Endothelial cell of umbilical vein (primary cell): ENCODE measurements around the gene WNT4. TPM values are rescaled to one million over a fixed set of nuclear protein-coding genes. Genes with fewer than 3 reads are reported as not detected.

Source experiments
- BruUV-seq: library from RNA; stranded (reverse); fragments of 400-500 nt; replicated peaks from 2 replicates; lab custom pipeline; 2021; lab: Mats Ljungman, UMichigan
- CTCF ChIA-PET: fragments of 300-600, 350-600 bp; sonication (Branson Sonifier 250); formaldehyde crosslinking; loops from one replicate; lab custom pipeline; 2021; ENCODE audit warnings: antibody characterized with exemption, inconsistent platforms; lab: Charles Lee
- POLR2A ChIA-PET: fragments of 300-600, 350-600 bp; sonication (Branson Sonifier 250); formaldehyde crosslinking; loops from one replicate; lab custom pipeline; 2021; ENCODE audit warnings: antibody characterized with exemption, inconsistent platforms; lab: Charles Lee
- DNase-seq: peaks from one replicate; pipeline ENCODE4 v3.0.0-alpha.2; 2011; ENCODE audit warnings: low read depth, low spot score
- FAIRE-seq: peaks from 2 replicates; lab custom pipeline; 2011; peaks lifted over from hg19 to GRCh38; lab: Jason Lieb, UNC
- H2AFZ ChIP-seq: 2 replicates; pipeline ENCODE4 v1.6.0; 2012; ENCODE audit warnings: low read depth, low read length, control low read depth, inconsistent platforms
- H3K27ac ChIP-seq: 2 replicates; pipeline ENCODE4 v1.5.1; 2011; ENCODE audit warnings: low read depth, mild to moderate bottlenecking, control low read depth, low read length, moderate library complexity; ENCODE audit not compliant: insufficient read depth
- H3K27me3 ChIP-seq, 2 experiments: 2 replicates each; pipeline versions ENCODE4 v1.6.0 to v1.6.1; 2011; ENCODE audit warnings: low read length in 2 of 2, mixed read lengths in 1 of 2; ENCODE audit not compliant: control insufficient read depth in 2 of 2, insufficient read depth in 2 of 2
- H3K36me3 ChIP-seq, 2 experiments: 2 replicates in 1 of 2; 3 replicates in 1 of 2; pipeline ENCODE4 v1.5.1; 2011; ENCODE audit warnings: low read length in 2 of 2, mild to moderate bottlenecking in 1 of 2, moderate library complexity in 1 of 2; ENCODE audit not compliant: control insufficient read depth in 2 of 2, insufficient read depth in 2 of 2; ENCODE audit errors: extremely low read depth in 1 of 2
- H3K4me1 ChIP-seq: 3 replicates; pipeline ENCODE4 v1.5.1; 2011; ENCODE audit warnings: mild to moderate bottlenecking, low read length; ENCODE audit not compliant: control insufficient read depth, insufficient read depth; ENCODE audit errors: extremely low read depth
- H3K4me2 ChIP-seq: 2 replicates; pipeline ENCODE4 v1.6.1; 2011; ENCODE audit warnings: low read length, control low read depth, mixed read lengths; ENCODE audit not compliant: insufficient read depth
- H3K4me3 ChIP-seq, 3 experiments: fragments of 200-600 bp in 1 of 3; sonication (generic), shearing (Covaris generic) in 1 of 3; replicated peaks in 1 of 3; 2 replicates each; pipeline ENCODE4 v1.5.1; 2011 to 2016; ENCODE audit warnings: control low read depth in 3 of 3, low read length in 3 of 3, mild to moderate bottlenecking in 2 of 3, inconsistent platforms in 1 of 3, low read depth in 1 of 3, moderate library complexity in 1 of 3; ENCODE audit not compliant: insufficient read depth in 1 of 3
- H3K79me2 ChIP-seq: 2 replicates; pipeline ENCODE4 v1.6.0; 2012; ENCODE audit warnings: low read length, inconsistent platforms; ENCODE audit not compliant: control insufficient read depth, insufficient read depth
- H3K9ac ChIP-seq: replicated peaks from 2 replicates; pipeline ENCODE3; 2011; ENCODE audit warnings: low read length, control low read depth; ENCODE audit not compliant: insufficient read depth; ENCODE audit errors: extremely low read depth
- H3K9me1 ChIP-seq: replicated peaks from 3 replicates; pipeline ENCODE4 v1.6.0; 2011; ENCODE audit warnings: mild to moderate bottlenecking, low read length; ENCODE audit not compliant: control insufficient read depth, insufficient read depth; ENCODE audit errors: extremely low read depth
- H3K9me3 ChIP-seq: replicated peaks from 2 replicates; pipeline ENCODE4 v1.5.1; 2012; ENCODE audit warnings: low read length, inconsistent platforms; ENCODE audit not compliant: control insufficient read depth, insufficient read depth
- H4K20me1 ChIP-seq: replicated peaks from 2 replicates; pipeline ENCODE3; 2011; ENCODE audit warnings: mild to moderate bottlenecking, low read length; ENCODE audit not compliant: control insufficient read depth, insufficient read depth; ENCODE audit errors: extremely low read depth
- EZH2 ChIP-seq: IDR thresholded peaks from 2 replicates; pipeline ENCODE4 v1.6.1; 2012; ENCODE audit warnings: borderline replicate concordance, low read depth, mild to moderate bottlenecking, moderate library complexity, low read length, inconsistent platforms; ENCODE audit not compliant: severe bottlenecking
- FOS ChIP-seq: IDR thresholded peaks from 2 replicates; pipeline ENCODE4 v1.6.1; 2011; ENCODE audit warnings: mild to moderate bottlenecking, low read length, moderate library complexity, borderline replicate concordance; ENCODE audit not compliant: insufficient read depth
- GATA2 ChIP-seq: IDR thresholded peaks from 2 replicates; pipeline ENCODE4 v1.7.0; 2011; ENCODE audit warnings: low read depth, mild to moderate bottlenecking, moderate library complexity, mixed read lengths, low read length; ENCODE audit not compliant: insufficient read length, insufficient read depth
- JUN ChIP-seq: IDR thresholded peaks from 2 replicates; pipeline ENCODE4 v1.6.1; 2011; ENCODE audit warnings: borderline replicate concordance, low read depth; ENCODE audit not compliant: insufficient read length, insufficient read depth
- MYC ChIP-seq: IDR thresholded peaks from one replicate; pipeline ENCODE4 v1.6.1; 2011; ENCODE audit warnings: mild to moderate bottlenecking, low read depth, low read length
- POLR2A ChIP-seq: IDR thresholded peaks from 2 replicates; pipeline ENCODE4 v1.6.1; 2012; ENCODE audit warnings: low read depth, mild to moderate bottlenecking, control low read depth, low read length
- POLR2AphosphoS5 ChIP-seq: IDR thresholded peaks from 2 replicates; pipeline ENCODE4 v1.6.1; 2012; ENCODE audit warnings: low read depth, mild to moderate bottlenecking, control low read depth, low read length, moderate library complexity; ENCODE audit not compliant: insufficient read depth
- dilution Hi-C: fragments of 300-500 bp; cut with MboI; formaldehyde crosslinking; loops from one replicate; pipeline ENCODE4 v1.15.0; 2019; ENCODE audit warnings: low sequenced_read_pairs; ENCODE audit not compliant: extremely low pct_ligation_motif_present
- intact Hi-C: fragments of 100-400 bp; cut with micrococcal nuclease; formaldehyde crosslinking; loops from one replicate; pipeline ENCODE4 v1.10.0; 2022
- polyA plus RNA-seq, 4 experiments: library from polyadenylated mRNA; depleted of rRNA in 3 of 4; stranded (reverse) in 3 of 4; unstranded in 1 of 4; fragments of >200 nt; gene quantifications; 2 replicates each; pipeline versions ENCODE4 v1.2.1 to v1.2.3, GENCODE V29; 2011 to 2012; ENCODE audit warnings: missing spikeins in 1 of 4
- total RNA-seq: library from RNA; stranded (reverse); gene quantifications from 2 replicates; pipeline ENCODE4 v1.2.3, GENCODE V29; 2021
- TF ChIP-seq, protein P1 (sequence below): IDR thresholded peaks from 2 replicates; pipeline ENCODE4 v1.6.1; 2011; ENCODE audit not compliant: insufficient read depth, insufficient read length
- TF ChIP-seq, protein P2 (sequence below), 2 donors: IDR thresholded peaks; 1 replicate in 1 of 2; 2 replicates in 1 of 2; pipeline ENCODE4 v1.5.1; 2011; ENCODE audit warnings: low read length in 2 of 2, mild to moderate bottlenecking in 2 of 2, moderate library complexity in 2 of 2, control low read depth in 1 of 2, inconsistent platforms in 1 of 2, low read depth in 1 of 2; ENCODE audit not compliant: insufficient read depth in 1 of 2; ENCODE audit errors: extremely low read depth in 1 of 2

The WNT4 gene
- total and polyA plus RNA-seq, 2 donors (not counting 3 experiments of a cell fraction or from before 2014, with no cell fraction given), result 0.06 TPM; not detected in 1

GRCh38 chr1:22096036-22096435, 46.9 kb downstream of the WNT4 start:
- H3K9me1 ChIP-seq, result no peaks in the 10 kb centered on the region
- dilution Hi-C loops (no loop called here), intact Hi-C loops (no loop called here)
- CTCF ChIA-PET, result no interaction called here
- FAIRE-seq (no peak), DNase-seq (no peak)
- no peak overlapping the region for H3K4me3 ChIP-seq
- no peaks in the 10 kb centered on the region for H3K9me3 ChIP-seq
- H2AFZ ChIP-seq, result no peak overlapping the region
- BruUV-seq, result no TSS peak
- no peak overlapping the region for H3K9ac ChIP-seq
- H3K27ac ChIP-seq, result no peak overlapping the region
- POLR2A ChIA-PET, result no interaction called here
- H3K4me2 ChIP-seq, result no peak overlapping the region
- peaks cover 10% of the 10 kb centered on the region for H4K20me1 ChIP-seq
- H3K4me1 ChIP-seq, result peaks cover 22% of the 10 kb centered on the region
- peaks cover 81% of the 10 kb centered on the region for H3K79me2 ChIP-seq
- H3K36me3 ChIP-seq, result peaks cover 11 to 16% of the 10 kb centered on the region in 2 experiments
- TF ChIP-seq, protein P1, sequence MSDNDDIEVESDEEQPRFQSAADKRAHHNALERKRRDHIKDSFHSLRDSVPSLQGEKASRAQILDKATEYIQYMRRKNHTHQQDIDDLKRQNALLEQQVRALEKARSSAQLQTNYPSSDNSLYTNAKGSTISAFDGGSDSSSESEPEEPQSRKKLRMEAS, result no peak
- TF ChIP-seq JUN (no peak), POLR2A (no peak), EZH2 (no peak), FOS (no peak), POLR2AphosphoS5 (no peak), MYC (no peak), GATA2 (no peak)
- TF ChIP-seq, protein P2, sequence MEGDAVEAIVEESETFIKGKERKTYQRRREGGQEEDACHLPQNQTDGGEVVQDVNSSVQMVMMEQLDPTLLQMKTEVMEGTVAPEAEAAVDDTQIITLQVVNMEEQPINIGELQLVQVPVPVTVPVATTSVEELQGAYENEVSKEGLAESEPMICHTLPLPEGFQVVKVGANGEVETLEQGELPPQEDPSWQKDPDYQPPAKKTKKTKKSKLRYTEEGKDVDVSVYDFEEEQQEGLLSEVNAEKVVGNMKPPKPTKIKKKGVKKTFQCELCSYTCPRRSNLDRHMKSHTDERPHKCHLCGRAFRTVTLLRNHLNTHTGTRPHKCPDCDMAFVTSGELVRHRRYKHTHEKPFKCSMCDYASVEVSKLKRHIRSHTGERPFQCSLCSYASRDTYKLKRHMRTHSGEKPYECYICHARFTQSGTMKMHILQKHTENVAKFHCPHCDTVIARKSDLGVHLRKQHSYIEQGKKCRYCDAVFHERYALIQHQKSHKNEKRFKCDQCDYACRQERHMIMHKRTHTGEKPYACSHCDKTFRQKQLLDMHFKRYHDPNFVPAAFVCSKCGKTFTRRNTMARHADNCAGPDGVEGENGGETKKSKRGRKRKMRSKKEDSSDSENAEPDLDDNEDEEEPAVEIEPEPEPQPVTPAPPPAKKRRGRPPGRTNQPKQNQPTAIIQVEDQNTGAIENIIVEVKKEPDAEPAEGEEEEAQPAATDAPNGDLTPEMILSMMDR (IDR thresholded peaks at IDR 0.05; ENCODE audit: extremely low read depth in 1 of 2, insufficient read depth in 1 of 2, low read depth in 1 of 2, low read length in 2 of 2), result no peak
- H3K27me3 ChIP-seq, result no peaks in the 10 kb centered on the region
